Loucy (cell line): Measurements from ENCODE around the gene TPCN2.

Experiments
- CTCF ChIP-seq: fragments of 200-600 bp; sonication (generic); conservative IDR thresholded peaks from 2 replicates; pipeline ENCODE4 v1.5.1; 2014; ENCODE audit warnings: mild to moderate bottlenecking, antibody characterized with exemption, low read length
- EZH2phosphoT487 ChIP-seq: fragments of 200-600 bp; IDR thresholded peaks from 2 replicates; pipeline ENCODE4 v1.6.1; 2018; ENCODE audit warnings: antibody characterized with exemption, mild to moderate bottlenecking, moderate library complexity, borderline replicate concordance

GRCh38 chr11:69113226-69113625 is 64.5 kb downstream of the TPCN2 start:
- TF ChIP-seq CTCF (no peak), EZH2phosphoT487 (no peak)
